Neural crest cell (in vitro differentiated cells): Measurements from ENCODE around the gene TOP2A. TPM values are rescaled to one million over a fixed set of nuclear protein-coding genes. Genes with fewer than 3 reads are reported as not detected.
A peak's percentile ranks its signal among the peaks of the same experiment; 100 is the strongest.

Source experiments
- DNase-seq: peaks from one replicate; pipeline ENCODE4 v3.0.0; 2021; ENCODE audit warnings: low read depth, mixed read lengths, low spot score
- H3K27ac Mint-ChIP-seq: one replicate; pipeline ENCODE4 v1.8.0; 2021; ENCODE audit warnings: mild to moderate bottlenecking, mixed read lengths; ENCODE audit not compliant: unreplicated experiment
- H3K27me3 Mint-ChIP-seq: 2 replicates; pipeline ENCODE4 v1.8.0; 2021; ENCODE audit warnings: low read depth, mild to moderate bottlenecking, mixed read lengths
- H3K36me3 Mint-ChIP-seq: 2 replicates; pipeline ENCODE4 v1.8.0; 2021; ENCODE audit warnings: low read depth, mild to moderate bottlenecking, mixed read lengths
- H3K4me1 Mint-ChIP-seq: 2 replicates; pipeline ENCODE4 v1.8.0; 2021; ENCODE audit warnings: mixed read lengths
- H3K4me3 Mint-ChIP-seq: one replicate; pipeline ENCODE4 v1.8.0; 2021; ENCODE audit warnings: mild to moderate bottlenecking, mixed read lengths
- H3K9me3 Mint-ChIP-seq: 2 replicates; pipeline ENCODE4 v1.8.0; 2021; ENCODE audit warnings: mixed read lengths
- CTCF ChIP-seq: fragments of 200-600 bp; sonication (generic); conservative IDR thresholded peaks from 2 replicates; pipeline ENCODE4 v1.5.0; 2021; ENCODE audit warnings: antibody characterized with exemption, mild to moderate bottlenecking
- total RNA-seq: library from RNA; stranded (reverse); gene quantifications from 2 replicates; pipeline ENCODE4 v1.2.1, GENCODE V29; 2021

The TOP2A gene
- total RNA-seq, 1 donor from 2014 or later, result 295 TPM

GRCh38 chr17:40361063-40361924 lies 56.4 kb downstream of the TOP2A start:
- Mint-ChIP-seq H3K4me1 (peaks cover 10% of the 10 kb centered on the region), H3K36me3 (no peaks in the 10 kb centered on the region), H3K27ac (no peak overlapping the region), H3K9me3 (no peaks in the 10 kb centered on the region), H3K4me3 (peak overlapping the region; percentile 80), H3K27me3 (peaks cover 50% of the 10 kb centered on the region)
- no peak for TF ChIP-seq CTCF
- DNase-seq, result no peak

GRCh38 chr17:40360091-40360490 lies 57.6 kb downstream of the TOP2A start:
- no peaks in the 10 kb centered on the region for H3K9me3 Mint-ChIP-seq
- H3K4me3 Mint-ChIP-seq, result peak overlapping the region; percentile 80
- H3K27me3 Mint-ChIP-seq, result peaks cover 45% of the 10 kb centered on the region
- no peak overlapping the region for H3K27ac Mint-ChIP-seq
- H3K4me1 Mint-ChIP-seq, result peaks cover 16% of the 10 kb centered on the region
- no peaks in the 10 kb centered on the region for H3K36me3 Mint-ChIP-seq
- DNase-seq, result no peak
- TF ChIP-seq CTCF, result no peak

GRCh38 chr17:40358323-40359038 lies 59.2 kb downstream of the TOP2A start:
- H3K4me1 Mint-ChIP-seq, result peaks cover 20% of the 10 kb centered on the region
- TF ChIP-seq CTCF, result peak; percentile 99
- no peaks in the 10 kb centered on the region for H3K36me3 Mint-ChIP-seq
- DNase-seq, result peak; percentile 98
- H3K27me3 Mint-ChIP-seq, result peaks cover 32% of the 10 kb centered on the region
- H3K4me3 Mint-ChIP-seq, result peak overlapping the region; percentile 73
- no peak overlapping the region for H3K27ac Mint-ChIP-seq
- no peaks in the 10 kb centered on the region for H3K9me3 Mint-ChIP-seq

GRCh38 chr17:40356990-40357881 lies 60.5 kb downstream of the TOP2A start:
- Mint-ChIP-seq H3K4me3 (no peak overlapping the region), H3K27me3 (peaks cover 22% of the 10 kb centered on the region), H3K9me3 (no peaks in the 10 kb centered on the region), H3K27ac (peak overlapping the region; percentile 71), H3K36me3 (peaks cover 6% of the 10 kb centered on the region), H3K4me1 (peaks cover 27% of the 10 kb centered on the region)
- TF ChIP-seq CTCF, result no peak
- no peak for DNase-seq
